H1 (cell line): ENCODE data around the gene SMAD7. TPM values are rescaled to one million over a fixed set of nuclear protein-coding genes. Genes with fewer than 3 reads are reported as not detected.

Source experiments
- CHD7 ChIP-seq: fragments of 300-600 bp; sonication (generic); IDR thresholded peaks from 2 replicates; pipeline ENCODE4 v1.7.1; 2012; ENCODE audit warnings: low read length, moderate library complexity, mild to moderate bottlenecking, inconsistent platforms; ENCODE audit not compliant: insufficient replicate concordance
- CREB1 ChIP-seq: IDR thresholded peaks from 2 replicates; pipeline ENCODE4 v1.6.1; 2012; ENCODE audit warnings: inconsistent platforms
- NANOG ChIP-seq: IDR thresholded peaks from 2 replicates; pipeline ENCODE4 v1.6.1; 2011; ENCODE audit warnings: low read length, low read depth, mild to moderate bottlenecking, inconsistent platforms; ENCODE audit not compliant: insufficient read depth, poor library complexity, severe bottlenecking
- SAP30 ChIP-seq: fragments of 300-600 bp; sonication (generic); IDR thresholded peaks from 2 replicates; pipeline ENCODE4 v1.7.1; 2012; ENCODE audit warnings: low read length, moderate library complexity, mild to moderate bottlenecking, inconsistent platforms; ENCODE audit not compliant: insufficient read depth, insufficient replicate concordance
- SP2 ChIP-seq: IDR thresholded peaks from 2 replicates; pipeline ENCODE4 v1.6.1; 2012; ENCODE audit warnings: mild to moderate bottlenecking, low read length, inconsistent platforms
- USF2 ChIP-seq: IDR thresholded peaks from 2 replicates; pipeline ENCODE4 v1.6.1; 2011; ENCODE audit warnings: low read length, improper control_type of control experiment
- polyA plus RNA-seq, 7 experiments: library from polyadenylated mRNA; depleted of rRNA in 3 of 7; stranded (reverse) in 5 of 7; unstranded in 2 of 7; fragments of >200 nt in 5 of 7; fragments of 200-250 nt in 2 of 7; gene quantifications; 1 replicate in 5 of 7; 2 replicates in 1 of 7; 4 replicates in 1 of 7; pipeline versions ENCODE4 v1.2.1 to v1.2.3, GENCODE V29; 2011 to 2013; ENCODE audit warnings: missing spikeins in 2 of 7, mixed read lengths in 2 of 7
- total RNA-seq: library from RNA; stranded (reverse); fragmentation: NEBNext Ultra II Directional; extraction: Animal tissue kit (Norgen Biotek cat#: 25700); gene quantifications from 2 replicates; pipeline ENCODE4 v1.2.1, GENCODE V29; 2021

SMAD7 gene
- total and polyA plus RNA-seq, 2 of the 8 experiments (the other 6 are each of a cell fraction or from before 2014, with no cell fraction given), result 6.5 to 15.5 TPM

GRCh38 chr18:48942554-48943261, 8.1 kb downstream of the SMAD7 start (continued):
- TF ChIP-seq CHD7 (no peak), SP2 (no peak), SAP30 (no peak), CREB1 (no peak), NANOG (no peak), USF2 (no peak)
